ENCODE results near the gene MNT.
A peak's percentile ranks its signal among the peaks of the same experiment; 100 is the strongest.

MNT gene

DNA sequence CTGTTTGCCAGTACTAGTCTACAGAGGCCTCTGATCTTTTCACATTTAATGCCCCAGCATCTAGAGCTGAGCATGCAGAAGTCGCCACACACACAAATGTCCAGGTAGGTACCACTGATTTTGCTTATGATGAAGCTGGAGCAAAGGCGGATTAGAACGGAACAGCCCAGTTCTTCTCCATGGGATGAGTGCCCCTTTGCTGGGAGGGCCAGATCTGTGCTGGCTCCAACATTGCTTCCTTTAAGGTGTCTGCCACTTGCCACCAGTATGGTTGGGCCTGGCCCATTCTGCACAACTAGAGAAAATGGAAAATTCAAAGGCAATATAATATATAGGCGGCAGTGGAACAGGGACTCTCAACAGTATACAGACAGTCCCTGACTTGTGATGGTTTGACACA, 2.2 kb upstream of the MNT start:
- peak overlapping the region; percentile 95 for H3K27ac ChIP-seq
- TF ChIP-seq, protein P1, sequence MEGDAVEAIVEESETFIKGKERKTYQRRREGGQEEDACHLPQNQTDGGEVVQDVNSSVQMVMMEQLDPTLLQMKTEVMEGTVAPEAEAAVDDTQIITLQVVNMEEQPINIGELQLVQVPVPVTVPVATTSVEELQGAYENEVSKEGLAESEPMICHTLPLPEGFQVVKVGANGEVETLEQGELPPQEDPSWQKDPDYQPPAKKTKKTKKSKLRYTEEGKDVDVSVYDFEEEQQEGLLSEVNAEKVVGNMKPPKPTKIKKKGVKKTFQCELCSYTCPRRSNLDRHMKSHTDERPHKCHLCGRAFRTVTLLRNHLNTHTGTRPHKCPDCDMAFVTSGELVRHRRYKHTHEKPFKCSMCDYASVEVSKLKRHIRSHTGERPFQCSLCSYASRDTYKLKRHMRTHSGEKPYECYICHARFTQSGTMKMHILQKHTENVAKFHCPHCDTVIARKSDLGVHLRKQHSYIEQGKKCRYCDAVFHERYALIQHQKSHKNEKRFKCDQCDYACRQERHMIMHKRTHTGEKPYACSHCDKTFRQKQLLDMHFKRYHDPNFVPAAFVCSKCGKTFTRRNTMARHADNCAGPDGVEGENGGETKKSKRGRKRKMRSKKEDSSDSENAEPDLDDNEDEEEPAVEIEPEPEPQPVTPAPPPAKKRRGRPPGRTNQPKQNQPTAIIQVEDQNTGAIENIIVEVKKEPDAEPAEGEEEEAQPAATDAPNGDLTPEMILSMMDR (conservative IDR thresholded peaks at IDR 0.05) = no peak

- TF ChIP-seq, protein P1 (conservative IDR thresholded peaks at IDR 0.05) = no peak
- peak overlapping the region; percentile 95 for H3K27ac ChIP-seq
Observed at GRCh38 chr17:2402544-2402943, 1.7 kb upstream of the MNT start.

DNA sequence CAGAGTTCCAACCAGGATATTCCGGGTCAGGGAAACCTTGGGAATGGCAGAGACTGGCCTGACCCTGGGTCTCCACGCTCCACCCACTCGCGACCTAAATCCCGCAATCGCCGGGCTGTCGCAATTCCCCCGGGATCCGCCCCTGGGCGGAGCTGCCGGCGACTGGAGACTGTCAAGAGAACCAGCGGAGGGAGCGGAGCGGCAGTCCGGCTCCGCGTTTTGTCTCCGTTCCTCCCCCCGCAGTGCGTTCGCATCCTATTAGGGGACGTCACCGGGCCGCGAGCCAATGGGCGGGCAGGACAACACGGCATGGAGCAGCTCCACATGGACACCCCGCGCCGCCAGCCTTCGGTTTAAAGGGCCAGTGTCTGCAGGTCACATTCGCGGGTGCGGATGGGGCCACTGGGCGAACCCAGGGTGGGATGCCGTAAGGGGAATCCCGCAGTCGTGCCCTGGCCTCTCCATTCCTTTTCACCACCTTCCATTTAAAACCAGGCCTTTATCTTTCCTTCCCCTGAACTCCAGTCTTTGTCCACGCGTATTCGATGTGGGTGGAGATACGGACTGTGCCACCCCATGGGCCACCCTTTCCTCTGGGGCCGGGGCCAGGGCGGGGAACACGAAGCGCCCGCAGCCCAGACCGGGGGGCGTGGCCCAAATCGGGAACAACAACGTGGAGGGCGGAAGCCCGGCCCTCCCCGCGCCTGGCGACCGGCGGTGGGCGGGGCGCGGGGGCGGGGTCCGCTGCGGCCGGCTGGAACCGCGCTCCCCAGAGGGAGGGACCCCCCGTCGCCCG, 764 bp upstream of the MNT start:
- peak overlapping the region; percentile 95 for H3K27ac ChIP-seq
- TF ChIP-seq, protein P1 (conservative IDR thresholded peaks at IDR 0.05) = no peak

DNA sequence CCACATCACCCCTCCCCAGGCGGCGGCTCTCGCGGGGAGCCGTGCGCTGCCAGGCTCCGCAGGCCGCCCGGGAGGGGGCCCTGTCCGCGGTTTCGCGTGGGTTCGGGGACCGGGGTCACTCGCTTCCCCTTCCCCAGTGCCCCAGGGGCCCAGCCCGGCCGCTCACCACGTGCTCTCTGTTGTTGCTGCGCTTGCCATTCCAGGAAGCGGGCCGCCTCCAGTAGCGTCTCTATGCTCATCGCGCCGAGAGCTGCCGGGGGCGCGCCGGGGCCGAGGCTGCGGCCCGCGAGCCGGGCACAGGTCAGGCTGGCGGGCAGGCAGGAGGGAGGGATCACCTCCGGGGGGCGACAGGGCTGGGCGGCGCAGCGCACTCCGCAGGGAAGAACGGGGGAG, 390 bp downstream of the MNT start:
- H3K27ac ChIP-seq = peak overlapping the region; percentile 95
- TF ChIP-seq, protein P1 (conservative IDR thresholded peaks at IDR 0.05) = no peak

- peak overlapping the region; percentile 95 for H3K27ac ChIP-seq
- TF ChIP-seq, protein P1 (conservative IDR thresholded peaks at IDR 0.05) = no peak
Observed at GRCh38 chr17:2399572-2400473, 1.0 kb downstream of the MNT start.

- TF ChIP-seq, protein P1 (conservative IDR thresholded peaks at IDR 0.05) = no peak
- peak overlapping the region; percentile 95 for H3K27ac ChIP-seq
Observed at GRCh38 chr17:2398655-2399571, 1.9 kb downstream of the MNT start.

Data from VCaP (cell line).